ENCODE data around the gene GUSB. TPM values are rescaled to one million over a fixed set of nuclear protein-coding genes. Genes with fewer than 3 reads are reported as not detected.

GUSB gene
- total and polyA plus RNA-seq, 2 experiments from 2014 or later: 33.8 to 54.6 TPM

DNA sequence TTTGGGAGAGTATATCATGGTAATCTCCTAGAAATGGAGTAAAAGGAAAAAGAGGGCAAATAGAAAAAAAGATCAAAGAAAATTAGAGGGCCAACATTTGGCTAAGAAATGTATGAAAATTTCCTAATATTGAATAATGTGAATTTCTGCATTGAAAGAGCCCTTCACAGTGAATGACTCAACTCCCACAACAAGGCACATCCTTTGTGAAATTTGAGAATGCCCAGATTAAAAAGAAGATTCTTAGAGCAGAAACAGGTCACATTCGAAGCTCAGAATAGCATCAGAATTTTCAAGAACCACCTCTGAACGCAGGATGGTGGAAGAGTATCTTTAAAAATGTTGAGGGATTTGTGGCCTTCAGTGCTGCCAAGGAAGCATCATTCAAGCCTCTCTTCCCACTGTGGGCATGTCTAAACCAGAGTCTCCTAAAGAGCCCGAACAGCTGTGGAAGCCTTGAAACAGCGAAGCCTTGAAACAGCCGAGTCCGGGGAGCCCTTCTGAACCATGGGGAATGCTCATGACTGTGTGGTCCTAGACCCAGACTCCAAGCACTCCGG, 43.6 kb downstream of the GUSB start:
- peak in 1 of 2 donors; percentile 21 for DNase-seq (ENCODE audit: low read depth in 1 of 2, low spot score in 1 of 2)
- no peaks in the 10 kb centered on the region for H3K36me3 ChIP-seq
- no peaks in the 10 kb centered on the region for H3K4me1 ChIP-seq (ENCODE audit: low read depth)
- H3K27ac ChIP-seq: no peak overlapping the region
- no peak overlapping the region for H3K4me3 ChIP-seq
- TF ChIP-seq, protein P1, sequence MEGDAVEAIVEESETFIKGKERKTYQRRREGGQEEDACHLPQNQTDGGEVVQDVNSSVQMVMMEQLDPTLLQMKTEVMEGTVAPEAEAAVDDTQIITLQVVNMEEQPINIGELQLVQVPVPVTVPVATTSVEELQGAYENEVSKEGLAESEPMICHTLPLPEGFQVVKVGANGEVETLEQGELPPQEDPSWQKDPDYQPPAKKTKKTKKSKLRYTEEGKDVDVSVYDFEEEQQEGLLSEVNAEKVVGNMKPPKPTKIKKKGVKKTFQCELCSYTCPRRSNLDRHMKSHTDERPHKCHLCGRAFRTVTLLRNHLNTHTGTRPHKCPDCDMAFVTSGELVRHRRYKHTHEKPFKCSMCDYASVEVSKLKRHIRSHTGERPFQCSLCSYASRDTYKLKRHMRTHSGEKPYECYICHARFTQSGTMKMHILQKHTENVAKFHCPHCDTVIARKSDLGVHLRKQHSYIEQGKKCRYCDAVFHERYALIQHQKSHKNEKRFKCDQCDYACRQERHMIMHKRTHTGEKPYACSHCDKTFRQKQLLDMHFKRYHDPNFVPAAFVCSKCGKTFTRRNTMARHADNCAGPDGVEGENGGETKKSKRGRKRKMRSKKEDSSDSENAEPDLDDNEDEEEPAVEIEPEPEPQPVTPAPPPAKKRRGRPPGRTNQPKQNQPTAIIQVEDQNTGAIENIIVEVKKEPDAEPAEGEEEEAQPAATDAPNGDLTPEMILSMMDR (IDR thresholded peaks at IDR 0.05; ENCODE audit: low read depth, low read length): no peak
- H3K27me3 ChIP-seq: no peaks in the 10 kb centered on the region
- no peaks in the 10 kb centered on the region for H3K9me3 ChIP-seq (ENCODE audit: low read depth)

DNA sequence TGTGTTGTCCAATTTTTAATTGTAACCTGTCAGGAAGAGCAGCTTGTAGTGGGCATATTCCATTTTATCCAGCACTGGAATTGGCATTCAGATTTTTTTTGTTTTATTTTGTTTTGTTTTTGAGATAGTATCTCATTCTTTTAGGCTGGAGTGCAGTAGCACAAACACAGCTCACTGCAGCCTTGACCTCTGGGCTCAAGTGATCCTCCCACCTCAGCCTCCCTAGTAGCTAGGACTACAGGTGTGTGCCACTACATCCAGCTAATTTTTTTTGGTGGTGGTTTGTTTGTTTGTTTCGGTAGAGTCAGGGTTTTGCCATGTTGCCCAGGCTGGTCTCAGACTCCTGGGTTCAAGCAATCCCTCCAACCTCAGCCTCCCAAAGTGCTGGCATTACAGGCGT, 44.7 kb downstream of the GUSB start:
- H3K9me3 ChIP-seq (ENCODE audit: low read depth): no peaks in the 10 kb centered on the region
- H3K4me1 ChIP-seq (ENCODE audit: low read depth): no peaks in the 10 kb centered on the region
- H3K27me3 ChIP-seq: no peaks in the 10 kb centered on the region
- H3K36me3 ChIP-seq: no peaks in the 10 kb centered on the region
- TF ChIP-seq, protein P1 (IDR thresholded peaks at IDR 0.05; ENCODE audit: low read depth, low read length): no peak
- no peak overlapping the region for H3K4me3 ChIP-seq
- no peak overlapping the region for H3K27ac ChIP-seq
- DNase-seq (ENCODE audit: low read depth in 1 of 2, low spot score in 1 of 2): no peak

DNA sequence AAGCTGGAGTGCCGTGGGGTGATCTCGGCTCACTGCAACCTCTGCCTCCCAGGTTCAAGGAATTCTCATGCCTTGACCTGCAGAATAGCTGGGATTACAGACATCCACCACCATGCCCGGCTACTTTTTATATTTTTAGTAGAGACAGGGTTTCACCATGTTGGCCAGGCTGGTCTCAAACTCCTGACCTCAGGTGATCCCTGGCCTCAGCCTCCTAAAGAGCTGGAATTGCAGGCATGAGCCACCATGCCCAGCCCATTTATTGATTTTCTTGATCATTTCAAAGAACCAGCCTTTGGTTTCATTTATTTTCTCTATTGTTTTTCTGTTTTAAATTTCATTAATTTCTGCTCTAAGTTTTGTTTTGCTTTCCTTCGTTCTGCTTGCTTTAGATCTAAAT, 50.3 kb downstream of the GUSB start:
- H3K27me3 ChIP-seq: no peaks in the 10 kb centered on the region
- no peak overlapping the region for H3K27ac ChIP-seq
- no peaks in the 10 kb centered on the region for H3K9me3 ChIP-seq (ENCODE audit: low read depth)
- TF ChIP-seq, protein P1 (IDR thresholded peaks at IDR 0.05; ENCODE audit: low read depth, low read length): no peak
- no peaks in the 10 kb centered on the region for H3K4me1 ChIP-seq (ENCODE audit: low read depth)
- no peak for DNase-seq (ENCODE audit: low read depth in 1 of 2, low spot score in 1 of 2)
- no peak overlapping the region for H3K4me3 ChIP-seq
- no peaks in the 10 kb centered on the region for H3K36me3 ChIP-seq

DNA sequence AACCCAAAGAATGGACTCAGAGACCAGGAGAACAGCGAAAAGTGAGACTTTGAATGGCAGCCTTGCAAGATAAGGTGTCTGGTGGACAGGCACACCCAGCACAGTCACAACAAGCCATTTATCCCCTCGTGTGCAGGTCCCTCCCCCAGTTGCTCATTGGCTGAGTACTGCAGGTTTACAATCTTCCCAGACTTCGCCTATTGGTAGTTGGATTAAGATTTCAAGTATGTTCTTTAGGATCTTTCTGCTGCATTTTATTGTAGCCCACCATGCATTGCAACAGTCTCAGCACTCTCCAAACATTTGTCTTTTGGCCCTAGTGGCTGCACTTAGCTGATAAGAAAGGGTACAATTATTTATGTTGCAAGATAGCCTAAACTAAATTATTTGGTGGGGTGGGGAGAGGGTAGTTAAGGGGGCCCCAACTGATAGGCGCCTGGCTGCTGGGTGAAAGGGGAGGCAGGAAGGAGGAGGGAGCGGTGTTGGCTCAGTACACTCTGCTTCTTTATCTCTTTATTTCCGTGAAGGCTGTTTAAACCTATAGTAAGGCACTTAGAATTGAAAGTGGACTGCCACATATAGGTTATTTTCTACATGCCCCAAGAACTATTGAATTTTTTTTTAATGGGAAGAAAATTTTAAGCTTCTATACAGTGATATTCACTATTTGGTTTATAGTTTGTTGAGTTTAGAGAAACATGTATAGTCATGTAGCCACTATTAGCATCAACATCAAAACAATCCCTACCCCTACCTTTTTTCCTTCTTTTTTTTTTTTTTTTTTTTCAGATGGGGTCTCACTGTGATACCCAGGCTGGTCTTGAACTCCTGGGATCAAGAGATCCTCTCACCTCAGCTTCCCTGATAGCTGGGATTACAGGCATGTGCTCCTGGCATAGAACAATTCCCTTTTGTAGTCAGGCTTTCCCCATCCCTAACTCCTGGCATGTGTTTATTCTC, 54.2 kb downstream of the GUSB start:
- TF ChIP-seq, protein P1 (IDR thresholded peaks at IDR 0.05; ENCODE audit: low read depth, low read length): no peak
- peak; percentile 25 to 50 for DNase-seq (ENCODE audit: low read depth in 1 of 2, low spot score in 1 of 2)
- Histone ChIP-seq H3K9me3 (ENCODE audit: low read depth) (no peaks in the 10 kb centered on the region), H3K27me3 (no peaks in the 10 kb centered on the region), H3K36me3 (no peaks in the 10 kb centered on the region), H3K4me3 (no peak overlapping the region), H3K27ac (peak overlapping the region; percentile 13), H3K4me1 (ENCODE audit: low read depth) (no peaks in the 10 kb centered on the region)

DNA sequence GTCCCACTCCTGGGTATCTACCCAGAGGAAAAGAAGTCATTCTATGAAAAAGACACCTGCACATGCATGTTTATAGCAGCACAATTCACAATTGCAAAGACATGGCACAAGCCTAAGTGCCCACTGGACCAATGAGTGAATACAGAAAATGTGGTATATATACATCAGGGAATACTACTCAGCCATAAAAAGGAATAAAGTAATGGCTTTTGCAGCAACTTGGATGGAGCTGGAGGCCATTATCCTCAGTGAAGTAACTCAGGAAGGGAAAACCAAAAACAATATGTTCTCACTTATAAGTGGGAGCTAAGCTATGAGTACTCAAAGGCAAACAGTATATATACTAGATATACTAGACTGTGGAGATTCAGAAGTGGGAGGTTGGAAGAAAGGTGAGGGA, 55.4 kb downstream of the GUSB start:
- H3K4me3 ChIP-seq: no peak overlapping the region
- no peak for DNase-seq (ENCODE audit: low read depth in 1 of 2, low spot score in 1 of 2)
- H3K4me1 ChIP-seq (ENCODE audit: low read depth): no peaks in the 10 kb centered on the region
- no peaks in the 10 kb centered on the region for H3K36me3 ChIP-seq
- no peaks in the 10 kb centered on the region for H3K27me3 ChIP-seq
- no peak overlapping the region for H3K27ac ChIP-seq
- TF ChIP-seq, protein P1 (IDR thresholded peaks at IDR 0.05; ENCODE audit: low read depth, low read length): no peak
- H3K9me3 ChIP-seq (ENCODE audit: low read depth): no peaks in the 10 kb centered on the region
